CD14-positive monocyte (primary cell): ENCODE data around the gene MPRIP. TPM values are rescaled to one million over a fixed set of nuclear protein-coding genes. Genes with fewer than 3 reads are reported as not detected.

ENCODE experiments used
- DNase-seq, 3 donors: peaks; one replicate each; pipeline ENCODE4 v3.0.0-alpha.2; 2011 to 2022
- H2AFZ ChIP-seq: 2 replicates; pipeline ENCODE4 v1.6.0; 2012; ENCODE audit warnings: mild to moderate bottlenecking, low read depth, low read length, inconsistent platforms; ENCODE audit not compliant: insufficient read depth, poor library complexity, severe bottlenecking
- H3K27ac ChIP-seq, 2 donors: 1 replicate in 1 of 2; 2 replicates in 1 of 2; pipeline ENCODE4 v1.5.1; 2012 to 2013; ENCODE audit warnings: low read length in 2 of 2, control low read depth in 1 of 2, inconsistent platforms in 1 of 2, low read depth in 1 of 2, mild to moderate bottlenecking in 1 of 2
- H3K27me3 ChIP-seq, 2 donors: one replicate each; pipeline versions ENCODE4 v1.6.0 to v1.6.1; 2011 to 2013; ENCODE audit warnings: low read length in 2 of 2; ENCODE audit not compliant: control insufficient read depth in 2 of 2, insufficient read depth in 2 of 2
- H3K36me3 ChIP-seq, 2 donors: replicated peaks in 1 of 2; 1 replicate in 1 of 2; 2 replicates in 1 of 2; pipeline versions ENCODE4 v1.5.1 to v1.6.1; 2012 to 2013; ENCODE audit warnings: low read length in 2 of 2, control low read depth in 1 of 2, inconsistent platforms in 1 of 2, mild to moderate bottlenecking in 1 of 2; ENCODE audit not compliant: insufficient read depth in 2 of 2, control insufficient read depth in 1 of 2
- H3K4me1 ChIP-seq, 2 donors: 1 replicate in 1 of 2; 2 replicates in 1 of 2; pipeline versions ENCODE4 v1.5.1 to v1.6.1; 2012 to 2013; ENCODE audit warnings: low read length in 2 of 2, control low read depth in 1 of 2, inconsistent platforms in 1 of 2, mild to moderate bottlenecking in 1 of 2, moderate library complexity in 1 of 2; ENCODE audit not compliant: insufficient read depth in 2 of 2, control insufficient read depth in 1 of 2
- H3K4me2 ChIP-seq: replicated peaks from 2 replicates; pipeline ENCODE3; 2012; ENCODE audit warnings: low read length, moderate library complexity, mild to moderate bottlenecking; ENCODE audit not compliant: poor library complexity, severe bottlenecking; ENCODE audit errors: extremely low read depth
- H3K4me3 ChIP-seq, 3 experiments: fragments of 200-600 bp in 1 of 3; sonication (generic) in 1 of 3; replicated peaks in 1 of 3; 1 replicate in 2 of 3; 2 replicates in 1 of 3; pipeline ENCODE4 v1.5.1; 2011 to 2013; ENCODE audit warnings: low read length in 3 of 3, mild to moderate bottlenecking in 3 of 3, control low read depth in 2 of 3, low read depth in 2 of 3, inconsistent platforms in 1 of 3, moderate library complexity in 1 of 3
- H3K79me2 ChIP-seq: 2 replicates; pipeline ENCODE4 v1.6.0; 2012; ENCODE audit warnings: mild to moderate bottlenecking, control low read depth, inconsistent platforms, low read length, moderate library complexity; ENCODE audit not compliant: insufficient read depth
- H3K9ac ChIP-seq: 2 replicates; pipeline ENCODE4 v1.6.0; 2017; ENCODE audit warnings: low read length, mild to moderate bottlenecking; ENCODE audit not compliant: insufficient read depth, poor library complexity, severe bottlenecking
- H3K9me3 ChIP-seq, 2 donors: replicated peaks in 1 of 2; 1 replicate in 1 of 2; 2 replicates in 1 of 2; pipeline versions ENCODE4 v1.5.1 to v1.6.1; 2012 to 2013; ENCODE audit warnings: low read length in 2 of 2, control low read depth in 1 of 2; ENCODE audit not compliant: control insufficient read depth in 1 of 2, insufficient read depth in 1 of 2
- H4K20me1 ChIP-seq: 2 replicates; pipeline ENCODE4 v1.6.0; 2012; ENCODE audit warnings: mild to moderate bottlenecking, low read length, control low read depth, moderate library complexity; ENCODE audit not compliant: insufficient read depth
- H3K27ac Mint-ChIP-seq, 7 donors: one replicate each; pipeline ENCODE4 v1.8.0; 2020; ENCODE audit warnings: mild to moderate bottlenecking in 7 of 7, mixed read lengths in 7 of 7, moderate library complexity in 6 of 7, inconsistent platforms in 2 of 7
- H3K27me3 Mint-ChIP-seq, 3 donors: one replicate each; pipeline ENCODE4 v1.8.0; 2021 to 2022; ENCODE audit warnings: low read depth in 3 of 3, mild to moderate bottlenecking in 3 of 3, mixed read lengths in 3 of 3, moderate library complexity in 3 of 3, inconsistent platforms in 1 of 3
- H3K36me3 Mint-ChIP-seq, 2 donors: one replicate each; pipeline ENCODE4 v1.8.0; 2020; ENCODE audit warnings: mixed read lengths in 2 of 2, inconsistent platforms in 1 of 2, mild to moderate bottlenecking in 1 of 2
- H3K4me1 Mint-ChIP-seq: one replicate; pipeline ENCODE4 v1.8.0; 2020; ENCODE audit warnings: mild to moderate bottlenecking, mixed read lengths
- H3K4me3 Mint-ChIP-seq, 2 donors: one replicate each; pipeline ENCODE4 v1.8.0; 2020; ENCODE audit warnings: mild to moderate bottlenecking in 2 of 2, mixed read lengths in 2 of 2, moderate library complexity in 1 of 2
- H3K9me3 Mint-ChIP-seq, 7 donors: one replicate each; pipeline ENCODE4 v1.8.0; 2020 to 2022; ENCODE audit warnings: mixed read lengths in 7 of 7, mild to moderate bottlenecking in 6 of 7, moderate library complexity in 6 of 7, inconsistent platforms in 2 of 7
- CTCF ChIP-seq: fragments of 200-600 bp; IDR thresholded peaks from one replicate; pipeline ENCODE4 v1.8.0; 2022; ENCODE audit warnings: antibody characterized with exemption, mild to moderate bottlenecking
- WGBS: methylation state at CpG from one replicate; pipeline ENCODE4 v1.1.5; 2013; ENCODE audit warnings: missing lambda C conversion rate; ENCODE audit not compliant: insufficient coverage; 5-methylcytosine and 5-hydroxymethylcytosine counted together
- intact Hi-C, 2 donors: fragments of 100-400 bp; cut with micrococcal nuclease; formaldehyde crosslinking; loops; one replicate each; pipeline versions ENCODE4 v1.15.0 to v1.15.1; 2023
- polyA plus RNA-seq, 3 donors: library from polyadenylated mRNA; depleted of rRNA in 1 of 3; unstranded in 2 of 3; stranded (reverse) in 1 of 3; fragments of 300-500 nt in 2 of 3; fragments of >200 nt in 1 of 3; fragmentation: Illumina TruSeq in 2 of 3; gene quantifications; 1 replicate in 2 of 3; 2 replicates in 1 of 3; pipeline ENCODE4 v1.2.3, GENCODE V29; 2012 to 2021

The MPRIP gene
- polyA plus RNA-seq, 3 donors = 2.0 to 48.7 (median 2.5) TPM

- H3K36me3 Mint-ChIP-seq = peaks cover 0 to 2% of the 10 kb centered on the region in 2 donors
- Histone ChIP-seq H3K4me3 (no peak overlapping the region), H3K4me1 (peaks cover 37 to 41% of the 10 kb centered on the region in 2 donors), H3K9me3 (no peaks in the 10 kb centered on the region), H2AFZ (no peak overlapping the region), H3K79me2 (peaks cover 37% of the 10 kb centered on the region), H3K27me3 (no peaks in the 10 kb centered on the region), H3K4me2 (no peak overlapping the region), H3K36me3 (no peaks in the 10 kb centered on the region), H3K9ac (no peak overlapping the region), H3K27ac (no peak overlapping the region), H4K20me1 (peaks cover 85% of the 10 kb centered on the region)
- no peak for DNase-seq
- intact Hi-C loops = no loop called here
- 93% methylated on average over 7 of the region's 7 CpGs for WGBS
- peak overlapping the region in 1 of 7 donors; percentile 58 for H3K27ac Mint-ChIP-seq
- H3K9me3 Mint-ChIP-seq = peaks cover 0 to 2% (median 0%) of the 10 kb centered on the region in 7 donors
- no peak for TF ChIP-seq CTCF
- no peaks in the 10 kb centered on the region for H3K27me3 Mint-ChIP-seq
- H3K4me3 Mint-ChIP-seq = no peak overlapping the region
- H3K4me1 Mint-ChIP-seq = peaks cover 46% of the 10 kb centered on the region
These were observed 22.1 kb downstream of the MPRIP start for GRCh38 chr17:17064322-17064721.

GRCh38 chr17:17066021-17066420, 23.8 kb downstream of the MPRIP start:
- no peaks in the 10 kb centered on the region for H3K27me3 ChIP-seq
- intact Hi-C loops = no loop called here
- Mint-ChIP-seq H3K36me3 (peaks cover 0 to 6% of the 10 kb centered on the region in 2 donors), H3K4me3 (no peak overlapping the region), H3K27ac (no peak overlapping the region), H3K27me3 (no peaks in the 10 kb centered on the region), H3K9me3 (peaks cover 0 to 2% (median 0%) of the 10 kb centered on the region in 7 donors), H3K4me1 (peaks cover 49% of the 10 kb centered on the region)
- no peak overlapping the region for H3K4me3 ChIP-seq
- peaks cover 83% of the 10 kb centered on the region for H4K20me1 ChIP-seq
- H3K9ac ChIP-seq = no peak overlapping the region
- peak in 2 of 3 donors; percentile 16 to 39 for DNase-seq
- no peaks in the 10 kb centered on the region for H3K36me3 ChIP-seq
- H3K4me2 ChIP-seq = no peak overlapping the region
- no peak overlapping the region for H3K27ac ChIP-seq
- H3K9me3 ChIP-seq = no peaks in the 10 kb centered on the region
- WGBS = no CpG with 5 or more reads among the region's 2 CpGs
- H2AFZ ChIP-seq = no peak overlapping the region
- H3K4me1 ChIP-seq = peaks cover 37 to 41% of the 10 kb centered on the region in 2 donors
- peaks cover 40% of the 10 kb centered on the region for H3K79me2 ChIP-seq
- no peak for TF ChIP-seq CTCF
